MCF 10A (cell line): ENCODE data around the gene RASGRP3. TPM values are rescaled to one million over a fixed set of nuclear protein-coding genes. Genes with fewer than 3 reads are reported as not detected.

ENCODE experiments used
- BruUV-seq: library from RNA; stranded (reverse); fragments of 400-500 nt; replicated peaks from 2 replicates; lab custom pipeline; 2021; lab: Mats Ljungman, UMichigan
- CTCF ChIA-PET: fragments of 300-600 bp; sonication (Branson Sonifier 250); formaldehyde crosslinking; extraction: SDS; loops from one replicate; lab custom pipeline; 2021; ENCODE audit warnings: antibody characterized with exemption, inconsistent platforms; lab: Yijun Ruan, JAX
- POLR2A ChIA-PET: fragments of 300-600, 350-650 bp; sonication (Branson Sonifier 250); formaldehyde crosslinking; extraction: SDS; loops from one replicate; lab custom pipeline; 2020; ENCODE audit warnings: antibody characterized with exemption, inconsistent platforms; lab: Yijun Ruan, JAX
- DNase-seq: peaks from one replicate; pipeline ENCODE4 v3.0.0-alpha.2; 2018; ENCODE audit not compliant: unreplicated experiment
- H3K27ac Mint-ChIP-seq: one replicate; pipeline ENCODE4 v1.8.0; 2022; ENCODE audit warnings: mild to moderate bottlenecking, low read depth, mixed read lengths; ENCODE audit not compliant: unreplicated experiment
- H3K27me3 Mint-ChIP-seq: one replicate; pipeline ENCODE4 v1.8.0; 2022; ENCODE audit warnings: mixed read lengths; ENCODE audit not compliant: insufficient read depth, unreplicated experiment
- H3K36me3 Mint-ChIP-seq: one replicate; pipeline ENCODE4 v1.8.0; 2022; ENCODE audit warnings: mild to moderate bottlenecking, moderate library complexity, mixed read lengths; ENCODE audit not compliant: insufficient read depth, unreplicated experiment
- H3K4me1 Mint-ChIP-seq: one replicate; pipeline ENCODE4 v1.8.0; 2022; ENCODE audit warnings: mixed read lengths; ENCODE audit not compliant: insufficient read depth, unreplicated experiment
- H3K4me3 Mint-ChIP-seq: one replicate; pipeline ENCODE4 v1.8.0; 2022; ENCODE audit warnings: mild to moderate bottlenecking, moderate library complexity, mixed read lengths; ENCODE audit not compliant: unreplicated experiment
- H3K9me3 Mint-ChIP-seq: one replicate; pipeline ENCODE4 v1.8.0; 2022; ENCODE audit warnings: mixed read lengths; ENCODE audit not compliant: unreplicated experiment
- intact Hi-C: fragments of 100-400 bp; cut with micrococcal nuclease; formaldehyde crosslinking; loops from 2 replicates; pipeline ENCODE4 v1.14.1; 2022
- total RNA-seq: library from RNA; stranded (reverse); gene quantifications from 2 replicates; pipeline ENCODE4 v1.2.3, GENCODE V29; 2022
- TF ChIP-seq, protein P1 (sequence below): fragments of 200-600 bp; IDR thresholded peaks from one replicate; pipeline ENCODE4 v1.8.0; 2022; ENCODE audit warnings: antibody characterized with exemption, mild to moderate bottlenecking; ENCODE audit not compliant: unreplicated experiment

RASGRP3 gene
- total RNA-seq, 1 experiment from 2014 or later, result 0.26 TPM

GRCh38 chr2:33595385-33595784 is 118.9 kb downstream of the RASGRP3 start:
- POLR2A ChIA-PET, result interaction anchor here (0.6 to 1.2 kb wide), 3 partner anchors 12 to 601 kb away, joined by 3 to 4 read pairs (median 3); no protein-coding TSS in a partner anchor
- TF ChIP-seq, protein P1, sequence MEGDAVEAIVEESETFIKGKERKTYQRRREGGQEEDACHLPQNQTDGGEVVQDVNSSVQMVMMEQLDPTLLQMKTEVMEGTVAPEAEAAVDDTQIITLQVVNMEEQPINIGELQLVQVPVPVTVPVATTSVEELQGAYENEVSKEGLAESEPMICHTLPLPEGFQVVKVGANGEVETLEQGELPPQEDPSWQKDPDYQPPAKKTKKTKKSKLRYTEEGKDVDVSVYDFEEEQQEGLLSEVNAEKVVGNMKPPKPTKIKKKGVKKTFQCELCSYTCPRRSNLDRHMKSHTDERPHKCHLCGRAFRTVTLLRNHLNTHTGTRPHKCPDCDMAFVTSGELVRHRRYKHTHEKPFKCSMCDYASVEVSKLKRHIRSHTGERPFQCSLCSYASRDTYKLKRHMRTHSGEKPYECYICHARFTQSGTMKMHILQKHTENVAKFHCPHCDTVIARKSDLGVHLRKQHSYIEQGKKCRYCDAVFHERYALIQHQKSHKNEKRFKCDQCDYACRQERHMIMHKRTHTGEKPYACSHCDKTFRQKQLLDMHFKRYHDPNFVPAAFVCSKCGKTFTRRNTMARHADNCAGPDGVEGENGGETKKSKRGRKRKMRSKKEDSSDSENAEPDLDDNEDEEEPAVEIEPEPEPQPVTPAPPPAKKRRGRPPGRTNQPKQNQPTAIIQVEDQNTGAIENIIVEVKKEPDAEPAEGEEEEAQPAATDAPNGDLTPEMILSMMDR, result no peak
- Mint-ChIP-seq H3K9me3 (no peaks in the 10 kb centered on the region), H3K4me3 (no peak overlapping the region), H3K27me3 (no peaks in the 10 kb centered on the region), H3K4me1 (peaks cover 9% of the 10 kb centered on the region), H3K27ac (no peak overlapping the region), H3K36me3 (peaks cover 44% of the 10 kb centered on the region)
- intact Hi-C loops, result no loop called here
- CTCF ChIA-PET, result interaction anchor here (2.9 kb wide), 1 partner anchor 12 kb away, joined by 14 read pairs; no protein-coding TSS in a partner anchor
- DNase-seq, result no peak
- BruUV-seq, result no TSS peak

- Mint-ChIP-seq H3K27me3 (no peaks in the 10 kb centered on the region), H3K9me3 (no peaks in the 10 kb centered on the region), H3K36me3 (peaks cover 30% of the 10 kb centered on the region), H3K4me1 (peaks cover 7% of the 10 kb centered on the region), H3K27ac (peak overlapping the region; percentile 94), H3K4me3 (peak overlapping the region; percentile 92)
- DNase-seq, result no peak
- TF ChIP-seq, protein P1, result no peak
- intact Hi-C loops, result no loop called here
- POLR2A ChIA-PET, result interaction anchor here (0.9 kb wide), 1 partner anchor 377 kb away, joined by 3 read pairs; no protein-coding TSS in a partner anchor
- no TSS peak for BruUV-seq
- CTCF ChIA-PET, result interaction anchor here (2.9 kb wide), 1 partner anchor 14 kb away, joined by 14 read pairs; no protein-coding TSS in a partner anchor
These were observed 120.6 kb downstream of the RASGRP3 start for GRCh38 chr2:33597026-33597425.

GRCh38 chr2:33598561-33599174 is 122.2 kb downstream of the RASGRP3 start:
- POLR2A ChIA-PET, result interaction anchor here (0.7 to 1.9 kb wide), 7 partner anchors 10 to 465 kb away, joined by 3 to 9 read pairs (median 4); no protein-coding TSS in a partner anchor
- TF ChIP-seq, protein P1, result no peak
- no TSS peak for BruUV-seq
- H3K4me3 Mint-ChIP-seq, result peak overlapping the region; percentile 92
- intact Hi-C loops, result no loop called here
- CTCF ChIA-PET, result interaction anchor here (0.6 to 1.4 kb wide), 10 partner anchors 15 to 1232 kb away, joined by 3 to 7 read pairs (median 3); no protein-coding TSS in a partner anchor
- DNase-seq, result peak; percentile 54
- H3K9me3 Mint-ChIP-seq, result no peaks in the 10 kb centered on the region
- H3K36me3 Mint-ChIP-seq, result peaks cover 21% of the 10 kb centered on the region
- H3K27me3 Mint-ChIP-seq, result no peaks in the 10 kb centered on the region
- peaks cover 7% of the 10 kb centered on the region for H3K4me1 Mint-ChIP-seq
- H3K27ac Mint-ChIP-seq, result peak overlapping the region; percentile 94

- ChIA-PET POLR2A (interaction anchor here (0.5 to 1.9 kb wide), 10 partner anchors 9 to 465 kb away, joined by 3 to 9 read pairs (median 4); no protein-coding TSS in a partner anchor), CTCF (interaction anchor here (0.6 to 1.4 kb wide), 12 partner anchors 16 to 707 kb away, joined by 3 to 7 read pairs (median 3); no protein-coding TSS in a partner anchor)
- TF ChIP-seq, protein P1, result no peak
- Mint-ChIP-seq H3K4me3 (peak within 1 kb of the TSS; percentile 92), H3K9me3 (no peaks in the 10 kb centered on the region), H3K4me1 (peaks cover 7% of the 10 kb centered on the region), H3K27me3 (no peaks in the 10 kb centered on the region), H3K27ac (peak within 1 kb of the TSS; percentile 94), H3K36me3 (peaks cover 14% of the 10 kb centered on the region)
- peak; percentile 99 for DNase-seq
- intact Hi-C loops, result no loop called here
- TSS peak; percentile 58 for BruUV-seq
These were observed 122.9 kb downstream of the RASGRP3 start, which contains the start of gene FAM98A for GRCh38 chr2:33599175-33599942. FAM98A (minus strand) TSS chr2:33599299; CDS start chr2:33599221, 78 bp downstream.
